H9 (cell line): ENCODE data around the gene DHX58. TPM values are rescaled to one million over a fixed set of nuclear protein-coding genes. Genes with fewer than 3 reads are reported as not detected.

Source experiments
- DNase-seq: peaks from one replicate; pipeline ENCODE4 v3.0.0-alpha.2; 2017
- H2AFZ ChIP-seq: one replicate; pipeline ENCODE4 v1.6.1; 2013; ENCODE audit warnings: mild to moderate bottlenecking, low read length, control low read depth, moderate library complexity
- H2AK5ac ChIP-seq: 2 replicates; pipeline ENCODE4 v1.6.1; 2013; ENCODE audit warnings: low read length, control low read depth, mixed read lengths; ENCODE audit not compliant: insufficient read length
- H2BK120ac ChIP-seq: one replicate; pipeline ENCODE4 v1.6.1; 2013; ENCODE audit warnings: low read depth, mild to moderate bottlenecking, low read length, control low read depth, inconsistent platforms; ENCODE audit not compliant: poor library complexity, severe bottlenecking
- H2BK12ac ChIP-seq: 2 replicates; pipeline ENCODE4 v1.6.1; 2013; ENCODE audit warnings: low read length, control low read depth, mixed read lengths, low read depth; ENCODE audit not compliant: insufficient read length
- H2BK15ac ChIP-seq: 2 replicates; pipeline ENCODE4 v1.6.1; 2013; ENCODE audit warnings: low read depth, low read length, control low read depth
- H2BK20ac ChIP-seq: one replicate; pipeline ENCODE4 v1.6.1; 2013; ENCODE audit warnings: low read depth, mild to moderate bottlenecking, low read length, control low read depth, inconsistent platforms; ENCODE audit not compliant: poor library complexity, severe bottlenecking
- H2BK5ac ChIP-seq: 2 replicates; pipeline ENCODE4 v1.6.1; 2013; ENCODE audit warnings: low read length, control low read depth, mixed read lengths; ENCODE audit not compliant: insufficient read length
- H3K14ac ChIP-seq: 2 replicates; pipeline ENCODE4 v1.6.1; 2013; ENCODE audit warnings: low read length, control low read depth; ENCODE audit not compliant: insufficient read depth
- H3K18ac ChIP-seq: 2 replicates; pipeline ENCODE4 v1.6.1; 2013; ENCODE audit warnings: low read depth, mild to moderate bottlenecking, mixed read lengths, low read length, control low read depth; ENCODE audit not compliant: insufficient read length
- H3K23ac ChIP-seq: 2 replicates; pipeline ENCODE4 v1.6.1; 2013; ENCODE audit warnings: low read length, control low read depth, mixed read lengths, low read depth; ENCODE audit not compliant: insufficient read length
- H3K23me2 ChIP-seq: 2 replicates; pipeline ENCODE4 v1.6.1; 2013; ENCODE audit warnings: low read depth, mild to moderate bottlenecking, mixed read lengths, low read length, control low read depth; ENCODE audit not compliant: insufficient read length, poor library complexity, severe bottlenecking
- H3K27ac ChIP-seq: 2 replicates; pipeline ENCODE4 v1.5.1; 2013; ENCODE audit warnings: low read length, control low read depth, mixed read lengths, low read depth; ENCODE audit not compliant: insufficient read length
- H3K27me3 ChIP-seq: 2 replicates; pipeline ENCODE4 v1.6.1; 2013; ENCODE audit warnings: low read length, control low read depth, inconsistent platforms; ENCODE audit not compliant: insufficient read depth
- H3K4ac ChIP-seq: 2 replicates; pipeline ENCODE4 v1.6.1; 2013; ENCODE audit warnings: low read depth, mild to moderate bottlenecking, control low read depth, inconsistent platforms, low read length, moderate library complexity
- H3K4me1 ChIP-seq: 2 replicates; pipeline ENCODE4 v1.6.1; 2013; ENCODE audit warnings: low read length, control low read depth, inconsistent platforms; ENCODE audit not compliant: insufficient read depth
- H3K4me2 ChIP-seq: 2 replicates; pipeline ENCODE4 v1.6.1; 2013; ENCODE audit warnings: low read length, control low read depth, mixed read lengths; ENCODE audit not compliant: insufficient read length, insufficient read depth
- H3K56ac ChIP-seq: 2 replicates; pipeline ENCODE4 v1.6.1; 2013; ENCODE audit warnings: low read depth, mild to moderate bottlenecking, mixed read lengths, low read length, control low read depth; ENCODE audit not compliant: insufficient read length
- H3K79me1 ChIP-seq: 2 replicates; pipeline ENCODE4 v1.6.1; 2013; ENCODE audit warnings: low read depth, mild to moderate bottlenecking, moderate library complexity, low read length, control low read depth, inconsistent platforms; ENCODE audit not compliant: insufficient read depth, poor library complexity, severe bottlenecking
- H3K79me2 ChIP-seq: 2 replicates; pipeline ENCODE4 v1.6.1; 2013; ENCODE audit warnings: low read length, control low read depth, inconsistent platforms; ENCODE audit not compliant: insufficient read depth
- H3K9ac ChIP-seq: 2 replicates; pipeline ENCODE4 v1.6.1; 2013; ENCODE audit warnings: low read length, control low read depth, mixed read lengths; ENCODE audit not compliant: insufficient read length; ENCODE audit errors: extremely low read depth
- H3K9me3 ChIP-seq: one replicate; pipeline ENCODE4 v1.6.1; 2013; ENCODE audit warnings: low read depth, low read length, inconsistent platforms; ENCODE audit not compliant: control insufficient read depth
- H3T11ph ChIP-seq: one replicate; pipeline ENCODE4 v1.6.1; 2013; ENCODE audit warnings: mild to moderate bottlenecking, low read length, control low read depth, inconsistent platforms
- H4K20me1 ChIP-seq: one replicate; pipeline ENCODE4 v1.6.1; 2013; ENCODE audit not compliant: control insufficient read depth, insufficient read length, insufficient read depth
- H4K5ac ChIP-seq: 2 replicates; pipeline ENCODE4 v1.6.1; 2013; ENCODE audit warnings: low read depth, mild to moderate bottlenecking, mixed read lengths, low read length, control low read depth; ENCODE audit not compliant: insufficient read length
- H4K8ac ChIP-seq: replicated peaks from 2 replicates; pipeline ENCODE4 v1.6.1; 2013; ENCODE audit warnings: low read length, control low read depth, mixed read lengths, low read depth; ENCODE audit not compliant: insufficient read length
- H4K91ac ChIP-seq: 2 replicates; pipeline ENCODE4 v1.6.1; 2013; ENCODE audit warnings: low read depth, mild to moderate bottlenecking, moderate library complexity, mixed read lengths, low read length, control low read depth; ENCODE audit not compliant: insufficient read length
- H3K27ac Mint-ChIP-seq, 3 experiments: 2 replicates in 2 of 3; 3 replicates in 1 of 3; pipeline ENCODE4 v1.8.0; 2020 to 2021; ENCODE audit warnings: mixed read lengths in 3 of 3, mild to moderate bottlenecking in 1 of 3, moderate library complexity in 1 of 3
- H3K27me3 Mint-ChIP-seq: 2 replicates; pipeline ENCODE4 v1.8.0; 2021; ENCODE audit warnings: low read depth, mild to moderate bottlenecking, moderate library complexity, mixed read lengths
- H3K36me3 Mint-ChIP-seq, 3 experiments: 2 replicates in 2 of 3; 3 replicates in 1 of 3; pipeline ENCODE4 v1.8.0; 2020 to 2021; ENCODE audit warnings: low read depth in 3 of 3, mixed read lengths in 3 of 3; ENCODE audit not compliant: insufficient read depth in 1 of 3
- H3K4me1 Mint-ChIP-seq, 2 experiments: 2 replicates each; pipeline ENCODE4 v1.8.0; 2020; ENCODE audit warnings: mixed read lengths in 2 of 2
- H3K4me3 Mint-ChIP-seq, 2 experiments: 2 replicates in 1 of 2; 3 replicates in 1 of 2; pipeline ENCODE4 v1.8.0; 2020 to 2021; ENCODE audit warnings: mild to moderate bottlenecking in 2 of 2, mixed read lengths in 2 of 2, moderate library complexity in 1 of 2
- H3K9me3 Mint-ChIP-seq, 2 experiments: 2 replicates in 1 of 2; 3 replicates in 1 of 2; pipeline ENCODE4 v1.8.0; 2020; ENCODE audit warnings: mild to moderate bottlenecking in 2 of 2, mixed read lengths in 2 of 2, moderate library complexity in 1 of 2
- WGBS: extraction: QIAGEN DNeasy Blood & Tissue Kit; methylation state at CpG from one replicate; pipeline ENCODE4 v1.1.7; 2013; ENCODE audit warnings: missing lambda C conversion rate, low lambda C conversion rate, mixed read lengths; ENCODE audit not compliant: insufficient read length; ENCODE audit errors: extremely low coverage; 5-methylcytosine and 5-hydroxymethylcytosine counted together
- total RNA-seq: library from RNA; stranded (reverse); gene quantifications from 2 replicates; pipeline ENCODE4 v1.2.1, GENCODE V29; 2021
- TF ChIP-seq, protein P1 (sequence below): fragments of 200-600 bp; sonication (generic); conservative IDR thresholded peaks from 3 replicates; pipeline ENCODE4 v1.8.0; 2021; ENCODE audit warnings: antibody characterized with exemption, mild to moderate bottlenecking

The DHX58 gene
- total RNA-seq, 1 experiment from 2014 or later: 3.9 TPM

DNA sequence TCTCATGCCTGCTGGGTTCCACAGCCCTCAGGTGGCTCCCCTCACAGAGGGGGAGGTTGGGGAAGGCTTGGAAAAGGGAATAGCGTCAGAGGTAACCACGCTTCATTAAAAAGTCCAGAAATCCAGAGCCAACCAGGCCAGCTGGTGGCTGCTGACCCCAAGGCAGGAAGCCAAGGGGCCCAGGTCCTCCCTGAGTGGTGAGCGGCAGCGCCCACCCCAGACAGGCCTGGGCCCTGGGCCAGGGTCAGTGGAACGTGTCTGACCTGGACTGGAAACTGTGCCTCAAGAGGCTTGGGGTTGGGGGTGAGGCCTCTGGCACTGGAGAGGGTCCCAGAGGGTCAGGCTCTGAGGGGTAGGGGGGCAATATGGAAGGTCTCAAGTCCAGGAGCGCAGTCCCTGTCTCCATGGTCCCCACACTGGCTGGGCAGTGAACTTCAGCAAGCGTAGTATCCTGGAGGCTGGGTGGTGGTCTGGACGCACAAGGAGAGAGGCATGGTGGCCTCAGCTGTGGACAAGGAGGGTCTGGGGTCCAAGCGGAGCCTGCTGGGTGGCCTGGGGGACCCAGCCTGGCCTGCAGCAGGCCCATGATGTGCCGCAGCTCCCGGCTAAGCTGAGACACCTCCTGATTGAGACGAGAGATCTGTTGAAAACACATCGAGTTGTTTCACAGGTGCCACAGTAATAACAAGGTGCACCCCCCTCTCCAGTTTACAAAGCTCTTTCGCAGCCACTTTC is 47.4 kb upstream of the DHX58 start:
- H3K4me2 ChIP-seq: no peak overlapping the region
- H3K9ac ChIP-seq: no peak overlapping the region
- no peak overlapping the region for H2BK20ac ChIP-seq
- Mint-ChIP-seq H3K36me3 (no peaks in the 10 kb centered on the region), H3K9me3 (no peaks in the 10 kb centered on the region), H3K27me3 (peaks cover under 1% of the 10 kb centered on the region; the same call in 1 of the 2 replicates), H3K27ac (no peak overlapping the region; a peak in 1 of 7 replicates), H3K4me3 (no peak overlapping the region), H3K4me1 (peaks cover 15 to 18% of the 10 kb centered on the region in 2 experiments)
- no peak overlapping the region for H2BK120ac ChIP-seq
- H4K5ac ChIP-seq: no peak overlapping the region
- no peaks in the 10 kb centered on the region for H4K20me1 ChIP-seq
- H4K8ac ChIP-seq: no peak overlapping the region
- no peak overlapping the region for H3K14ac ChIP-seq
- TF ChIP-seq, protein P1, sequence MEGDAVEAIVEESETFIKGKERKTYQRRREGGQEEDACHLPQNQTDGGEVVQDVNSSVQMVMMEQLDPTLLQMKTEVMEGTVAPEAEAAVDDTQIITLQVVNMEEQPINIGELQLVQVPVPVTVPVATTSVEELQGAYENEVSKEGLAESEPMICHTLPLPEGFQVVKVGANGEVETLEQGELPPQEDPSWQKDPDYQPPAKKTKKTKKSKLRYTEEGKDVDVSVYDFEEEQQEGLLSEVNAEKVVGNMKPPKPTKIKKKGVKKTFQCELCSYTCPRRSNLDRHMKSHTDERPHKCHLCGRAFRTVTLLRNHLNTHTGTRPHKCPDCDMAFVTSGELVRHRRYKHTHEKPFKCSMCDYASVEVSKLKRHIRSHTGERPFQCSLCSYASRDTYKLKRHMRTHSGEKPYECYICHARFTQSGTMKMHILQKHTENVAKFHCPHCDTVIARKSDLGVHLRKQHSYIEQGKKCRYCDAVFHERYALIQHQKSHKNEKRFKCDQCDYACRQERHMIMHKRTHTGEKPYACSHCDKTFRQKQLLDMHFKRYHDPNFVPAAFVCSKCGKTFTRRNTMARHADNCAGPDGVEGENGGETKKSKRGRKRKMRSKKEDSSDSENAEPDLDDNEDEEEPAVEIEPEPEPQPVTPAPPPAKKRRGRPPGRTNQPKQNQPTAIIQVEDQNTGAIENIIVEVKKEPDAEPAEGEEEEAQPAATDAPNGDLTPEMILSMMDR: no peak
- H3K27me3 ChIP-seq: no peaks in the 10 kb centered on the region
- no peak overlapping the region for H3K23ac ChIP-seq
- H2BK15ac ChIP-seq: no peak overlapping the region
- H3K4ac ChIP-seq: no peak overlapping the region
- no peak overlapping the region for H2AFZ ChIP-seq
- no peak overlapping the region for H4K91ac ChIP-seq
- no peak overlapping the region for H3T11ph ChIP-seq
- H2BK5ac ChIP-seq: no peak overlapping the region
- H3K56ac ChIP-seq: no peak overlapping the region
- no peaks in the 10 kb centered on the region for H3K79me2 ChIP-seq
- H3K23me2 ChIP-seq: peaks cover 6% of the 10 kb centered on the region
- H3K79me1 ChIP-seq: no peaks in the 10 kb centered on the region
- no peaks in the 10 kb centered on the region for H3K9me3 ChIP-seq
- H2BK12ac ChIP-seq: no peak overlapping the region
- DNase-seq: no peak
- no CpG with 5 or more reads among the region's 14 CpGs for WGBS
- no peak overlapping the region for H2AK5ac ChIP-seq
- H3K27ac ChIP-seq: no peak overlapping the region
- no peaks in the 10 kb centered on the region for H3K4me1 ChIP-seq
- no peak overlapping the region for H3K18ac ChIP-seq
